CD4-positive, alpha-beta T cell (primary cell): ENCODE measurements around the gene LRRC47. TPM values are rescaled to one million over a fixed set of nuclear protein-coding genes. Genes with fewer than 3 reads are reported as not detected.

Experiments used
- ATAC-seq: fragments of 200-7000 bp; cut with Tn5 transposase; one replicate; pipeline ENCODE4 v1.10.0; 2022; ENCODE audit warnings: mild to moderate bottlenecking; ENCODE audit not compliant: poor library complexity
- CTCF ChIA-PET: fragments of 350-600 bp; sonication (Branson Sonifier 250); formaldehyde crosslinking; loops from one replicate; lab custom pipeline; 2021; ENCODE audit warnings: antibody characterized with exemption, inconsistent platforms; lab: Charles Lee
- POLR2A ChIA-PET: fragments of 350-600 bp; sonication (Branson Sonifier 250); formaldehyde crosslinking; loops from one replicate; lab custom pipeline; 2021; ENCODE audit warnings: antibody characterized with exemption, inconsistent platforms; lab: Charles Lee
- DNase-seq, 14 experiments: peaks; one replicate each; pipeline ENCODE4 v3.0.0-alpha.2; 2013 to 2020; ENCODE audit warnings: mixed read lengths in 2 of 14
- H3K27ac ChIP-seq, 2 donors: one replicate each; pipeline versions ENCODE4 v1.5.1 to v1.7.0; 2013; ENCODE audit warnings: low read length in 2 of 2, low read depth in 1 of 2, mild to moderate bottlenecking in 1 of 2
- H3K27me3 ChIP-seq, 2 experiments: 1 replicate in 1 of 2; 2 replicates in 1 of 2; pipeline versions ENCODE4 v1.6.1 to v1.7.0; 2013; ENCODE audit warnings: low read length in 2 of 2, control low read depth in 1 of 2, mild to moderate bottlenecking in 1 of 2, moderate library complexity in 1 of 2; ENCODE audit not compliant: insufficient read depth in 2 of 2, control insufficient read depth in 1 of 2
- H3K36me3 ChIP-seq: one replicate; pipeline ENCODE4 v1.6.1; 2013; ENCODE audit warnings: low read length, control low read depth; ENCODE audit not compliant: insufficient read depth
- H3K4me1 ChIP-seq: one replicate; pipeline ENCODE4 v1.6.1; 2013; ENCODE audit warnings: low read length, control low read depth; ENCODE audit not compliant: insufficient read depth
- H3K4me3 ChIP-seq: one replicate; pipeline ENCODE4 v1.5.1; 2013; ENCODE audit warnings: mild to moderate bottlenecking, low read length, moderate library complexity
- H3K9me3 ChIP-seq, 2 experiments: 1 replicate in 1 of 2; 2 replicates in 1 of 2; pipeline versions ENCODE4 v1.6.1 to v1.7.0; 2013; ENCODE audit warnings: low read length in 2 of 2, mild to moderate bottlenecking in 2 of 2, control low read depth in 1 of 2, moderate library complexity in 1 of 2; ENCODE audit not compliant: control insufficient read depth in 1 of 2, insufficient read depth in 1 of 2
- H3K27ac Mint-ChIP-seq: one replicate; pipeline ENCODE4 v1.8.0; 2020; ENCODE audit warnings: mixed read lengths
- H3K27me3 Mint-ChIP-seq: one replicate; pipeline ENCODE4 v1.8.0; 2021; ENCODE audit warnings: mixed read lengths
- H3K36me3 Mint-ChIP-seq: one replicate; pipeline ENCODE4 v1.8.0; 2021; ENCODE audit warnings: low read depth, mixed read lengths
- H3K4me1 Mint-ChIP-seq: one replicate; pipeline ENCODE4 v1.8.0; 2021; ENCODE audit warnings: low read depth, mixed read lengths
- H3K4me3 Mint-ChIP-seq: one replicate; pipeline ENCODE4 v1.8.0; 2020; ENCODE audit warnings: mild to moderate bottlenecking, mixed read lengths
- H3K9me3 Mint-ChIP-seq: one replicate; pipeline ENCODE4 v1.8.0; 2020; ENCODE audit warnings: mixed read lengths
- CTCF ChIP-seq: fragments of 200-600 bp; IDR thresholded peaks from one replicate; pipeline ENCODE4 v1.8.0; 2022; ENCODE audit warnings: antibody characterized with exemption, mild to moderate bottlenecking
- intact Hi-C, 2 experiments: fragments of 100-400 bp; cut with DNase I in 1 of 2; cut with micrococcal nuclease in 1 of 2; formaldehyde crosslinking; loops; one replicate each; pipeline versions ENCODE4 v1.15.1 to v1.9.0; 2023 to 2025; cut with DNase I, micrococcal nuclease
- total RNA-seq, 174 experiments: library from RNA in 2 of 174; stranded (reverse) in 2 of 174; gene quantifications; one replicate each; pipeline ENCODE4 v1.2.3 and lab custom pipeline; 2021 to 2026

LRRC47 gene
- total RNA-seq, 2 experiments from 2014 or later: 30.1 to 32.0 TPM

GRCh38 chr1:3819771-3820200 lies 23.5 kb upstream of the LRRC47 start:
- Histone ChIP-seq H3K4me1 (no peaks in the 10 kb centered on the region), H3K27me3 (no peaks in the 10 kb centered on the region), H3K36me3 (peaks cover 53% of the 10 kb centered on the region), H3K9me3 (peaks cover 0 to 5% of the 10 kb centered on the region in 2 experiments), H3K4me3 (no peak overlapping the region), H3K27ac (no peak overlapping the region)
- intact Hi-C loops: no loop called here
- ChIA-PET CTCF (no interaction called here), POLR2A (no interaction called here)
- DNase-seq (peak in 1 of 14 experiments; percentile 8), ATAC-seq (no peak)
- peaks cover 65% of the 10 kb centered on the region for H3K36me3 Mint-ChIP-seq
- no peaks in the 10 kb centered on the region for H3K27me3 Mint-ChIP-seq
- no peaks in the 10 kb centered on the region for H3K9me3 Mint-ChIP-seq
- H3K4me3 Mint-ChIP-seq: no peak overlapping the region
- no peak overlapping the region for H3K27ac Mint-ChIP-seq
- no peak for TF ChIP-seq CTCF
- no peaks in the 10 kb centered on the region for H3K4me1 Mint-ChIP-seq

- ATAC-seq: no peak
- Histone ChIP-seq H3K27me3 (no peaks in the 10 kb centered on the region), H3K4me3 (no peak overlapping the region), H3K27ac (no peak overlapping the region), H3K9me3 (peaks cover 0 to 5% of the 10 kb centered on the region in 2 experiments), H3K4me1 (no peaks in the 10 kb centered on the region), H3K36me3 (peaks cover 53% of the 10 kb centered on the region)
- TF ChIP-seq CTCF: no peak
- intact Hi-C loops: no loop called here
- H3K9me3 Mint-ChIP-seq: no peaks in the 10 kb centered on the region
- no peak overlapping the region for H3K4me3 Mint-ChIP-seq
- peaks cover 50% of the 10 kb centered on the region for H3K36me3 Mint-ChIP-seq
- ChIA-PET CTCF (no interaction called here), POLR2A (no interaction called here)
- no peaks in the 10 kb centered on the region for H3K27me3 Mint-ChIP-seq
- no peaks in the 10 kb centered on the region for H3K4me1 Mint-ChIP-seq
- no peak overlapping the region for H3K27ac Mint-ChIP-seq
- peak in 1 of 14 experiments; percentile 12 for DNase-seq
These were observed 21.7 kb upstream of the LRRC47 start for GRCh38 chr1:3817821-3818597.

GRCh38 chr1:3817138-3817740 lies 20.9 kb upstream of the LRRC47 start:
- H3K27ac ChIP-seq: no peak overlapping the region

More at GRCh38 chr1:3817138-3817740, 20.9 kb upstream of the LRRC47 start:
- DNase-seq (no peak), ATAC-seq (no peak)
- peaks cover 0 to 5% of the 10 kb centered on the region in 2 experiments for H3K9me3 ChIP-seq
- CTCF ChIA-PET: no interaction called here
- Mint-ChIP-seq H3K36me3 (peaks cover 42% of the 10 kb centered on the region), H3K27me3 (no peaks in the 10 kb centered on the region), H3K4me3 (no peak overlapping the region), H3K27ac (no peak overlapping the region), H3K9me3 (no peaks in the 10 kb centered on the region), H3K4me1 (no peaks in the 10 kb centered on the region)
- H3K27me3 ChIP-seq: no peaks in the 10 kb centered on the region
- H3K4me3 ChIP-seq: no peak overlapping the region
- POLR2A ChIA-PET: no interaction called here
- no peak for TF ChIP-seq CTCF
- no peaks in the 10 kb centered on the region for H3K4me1 ChIP-seq
- intact Hi-C loops: no loop called here
- H3K36me3 ChIP-seq: peaks cover 46% of the 10 kb centered on the region
